NB4 (cell line): ENCODE data around the gene ZFAND5.

ENCODE experiments used
- POLR2A ChIP-seq: IDR thresholded peaks from 2 replicates; pipeline ENCODE4 v1.6.1; 2011; ENCODE audit warnings: mild to moderate bottlenecking; ENCODE audit not compliant: insufficient read length; ENCODE audit errors: extremely low read depth
- TF ChIP-seq, protein P1 (sequence below): IDR thresholded peaks from one replicate; pipeline ENCODE4 v1.5.1; 2012; ENCODE audit warnings: low read depth, low read length

DNA sequence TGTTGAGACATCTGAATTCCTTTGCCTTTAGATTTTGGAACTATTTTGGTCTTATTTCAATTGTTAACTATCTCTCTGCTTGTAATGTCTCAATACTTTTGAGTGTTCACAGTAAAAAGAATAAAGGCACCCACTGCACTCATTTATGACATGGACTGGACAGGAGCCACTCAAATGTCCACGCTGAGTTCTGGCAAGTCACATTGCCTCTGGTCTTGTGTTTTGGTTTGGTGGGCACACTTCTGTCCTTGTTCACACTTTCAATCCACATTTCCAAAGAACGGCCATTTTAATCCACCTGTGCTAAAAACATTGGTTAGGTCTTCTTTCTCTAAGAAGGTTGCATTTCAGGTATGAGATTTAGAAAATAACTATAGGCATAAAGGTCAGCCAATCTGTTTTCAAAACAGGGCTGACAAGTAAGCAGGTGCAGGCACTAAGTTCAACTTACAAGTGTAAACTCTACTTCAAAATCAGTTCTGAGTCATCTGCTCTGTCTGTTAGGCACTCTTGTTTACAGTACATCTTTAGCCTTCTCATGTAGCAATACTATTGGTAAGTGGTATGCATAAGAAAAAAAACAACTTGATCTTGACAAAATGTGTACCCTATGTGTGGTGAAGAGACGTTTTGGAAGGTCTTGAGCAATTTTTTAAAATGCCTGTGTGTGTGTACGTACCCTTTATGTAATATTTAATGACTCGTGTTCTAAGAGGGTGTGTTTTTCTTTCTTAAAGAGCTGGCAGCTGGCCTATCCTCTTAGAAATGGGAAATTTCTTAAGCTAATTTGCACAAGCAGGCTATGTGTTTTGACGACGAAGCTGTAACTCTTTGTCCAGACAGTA lies 31.5 kb upstream of the ZFAND5 start:
- TF ChIP-seq, protein P1, sequence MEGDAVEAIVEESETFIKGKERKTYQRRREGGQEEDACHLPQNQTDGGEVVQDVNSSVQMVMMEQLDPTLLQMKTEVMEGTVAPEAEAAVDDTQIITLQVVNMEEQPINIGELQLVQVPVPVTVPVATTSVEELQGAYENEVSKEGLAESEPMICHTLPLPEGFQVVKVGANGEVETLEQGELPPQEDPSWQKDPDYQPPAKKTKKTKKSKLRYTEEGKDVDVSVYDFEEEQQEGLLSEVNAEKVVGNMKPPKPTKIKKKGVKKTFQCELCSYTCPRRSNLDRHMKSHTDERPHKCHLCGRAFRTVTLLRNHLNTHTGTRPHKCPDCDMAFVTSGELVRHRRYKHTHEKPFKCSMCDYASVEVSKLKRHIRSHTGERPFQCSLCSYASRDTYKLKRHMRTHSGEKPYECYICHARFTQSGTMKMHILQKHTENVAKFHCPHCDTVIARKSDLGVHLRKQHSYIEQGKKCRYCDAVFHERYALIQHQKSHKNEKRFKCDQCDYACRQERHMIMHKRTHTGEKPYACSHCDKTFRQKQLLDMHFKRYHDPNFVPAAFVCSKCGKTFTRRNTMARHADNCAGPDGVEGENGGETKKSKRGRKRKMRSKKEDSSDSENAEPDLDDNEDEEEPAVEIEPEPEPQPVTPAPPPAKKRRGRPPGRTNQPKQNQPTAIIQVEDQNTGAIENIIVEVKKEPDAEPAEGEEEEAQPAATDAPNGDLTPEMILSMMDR = no peak
- TF ChIP-seq POLR2A = no peak
